CD4-positive, alpha-beta T cell treated with Interleukin-17A for 4 hours (primary cell): ENCODE measurements around the gene RAP1GAP.

Experiments
- DNase-seq: peaks from one replicate; pipeline ENCODE4 v3.0.0-alpha.2; 2020; ENCODE audit warnings: mixed read lengths

RAP1GAP gene

GRCh38 chr1:21661886-21662285 lies 7.3 kb downstream of the RAP1GAP start:
- DNase-seq = no peak

- DNase-seq = no peak
Measured at GRCh38 chr1:21659924-21660326, 9.2 kb downstream of the RAP1GAP start.

GRCh38 chr1:21659099-21659923 lies 9.8 kb downstream of the RAP1GAP start:
- peak; percentile 78 for DNase-seq

GRCh38 chr1:21657456-21658190 lies 11.5 kb downstream of the RAP1GAP start:
- no peak for DNase-seq

- DNase-seq = no peak
Measured at GRCh38 chr1:21655748-21656147, 13.4 kb downstream of the RAP1GAP start.

- no peak for DNase-seq
Measured at GRCh38 chr1:21655259-21655658, 13.9 kb downstream of the RAP1GAP start.

- DNase-seq = no peak
Measured at GRCh38 chr1:21654209-21654608, 14.9 kb downstream of the RAP1GAP start.

- no peak for DNase-seq
Measured at GRCh38 chr1:21653744-21654100, 15.4 kb downstream of the RAP1GAP start.

GRCh38 chr1:21652937-21653743 lies 16.0 kb downstream of the RAP1GAP start:
- DNase-seq = no peak

- peak; percentile 10 for DNase-seq
Measured at GRCh38 chr1:21652101-21652936, 16.8 kb downstream of the RAP1GAP start.

GRCh38 chr1:21651214-21652042 lies 17.7 kb downstream of the RAP1GAP start:
- peak; percentile 69 for DNase-seq

- DNase-seq = no peak
Measured at GRCh38 chr1:21650400-21650799, 18.8 kb downstream of the RAP1GAP start.

- DNase-seq = no peak
Measured at GRCh38 chr1:21649315-21649714, 19.8 kb downstream of the RAP1GAP start.

GRCh38 chr1:21648791-21649190 lies 20.4 kb downstream of the RAP1GAP start:
- no peak for DNase-seq

- DNase-seq = no peak
Measured at GRCh38 chr1:21648352-21648730, 20.8 kb downstream of the RAP1GAP start.

GRCh38 chr1:21647431-21648351 lies 21.5 kb downstream of the RAP1GAP start:
- DNase-seq = peak; percentile 11

GRCh38 chr1:21645550-21645949 lies 23.6 kb downstream of the RAP1GAP start:
- no peak for DNase-seq

- no peak for DNase-seq
Measured at GRCh38 chr1:21644906-21645305, 24.3 kb downstream of the RAP1GAP start.

GRCh38 chr1:21644348-21644747 lies 24.8 kb downstream of the RAP1GAP start:
- no peak for DNase-seq

GRCh38 chr1:21643624-21644023 lies 25.5 kb downstream of the RAP1GAP start:
- no peak for DNase-seq
